Measurements from ENCODE around the gene DIAPH2. TPM values are rescaled to one million over a fixed set of nuclear protein-coding genes. Genes with fewer than 3 reads are reported as not detected.

The DIAPH2 gene
- total and polyA plus RNA-seq, 2 donors (not counting 1 experiment from before 2014, with no cell fraction given) = 4.2 to 32.4 TPM

- no peak overlapping the region for H3K4me3 Mint-ChIP-seq
- Histone ChIP-seq H3K9ac (ENCODE audit: low read length) (no peak overlapping the region), H4K20me1 (ENCODE audit: control insufficient read depth, insufficient read depth, low read length, poor library complexity, severe bottlenecking) (no peaks in the 10 kb centered on the region), H3K9me3 (ENCODE audit: control extremely low read depth in 1 of 3, control insufficient read depth in 2 of 3, insufficient read depth in 1 of 3, low read length in 2 of 3) (no peaks in the 10 kb centered on the region), H3K36me3 (replicated peaks in 1 of 2; ENCODE audit: control extremely low read depth in 1 of 2, control insufficient read depth in 1 of 2, extremely low read depth in 1 of 2, insufficient read depth in 2 of 2, low read length in 1 of 2) (no peaks in the 10 kb centered on the region), H3K4me1 (ENCODE audit: control insufficient read depth in 2 of 2, insufficient read depth in 2 of 2, low read length in 2 of 2) (no peaks in the 10 kb centered on the region), H2AFZ (ENCODE audit: insufficient read depth, low read depth, low read length, poor library complexity, severe bottlenecking) (no peak overlapping the region), H3K27me3 (replicated peaks in 1 of 4; ENCODE audit: control extremely low read depth in 1 of 4, control insufficient read depth in 3 of 4, insufficient read depth in 4 of 4, low read length in 3 of 4) (no peaks in the 10 kb centered on the region), H3K27ac (ENCODE audit: low read length in 2 of 2) (no peak overlapping the region), H3K79me2 (ENCODE audit: control insufficient read depth, insufficient read depth, low read length) (no peaks in the 10 kb centered on the region), H3K4me2 (replicated peaks; ENCODE audit: low read depth, low read length, poor library complexity, severe bottlenecking) (no peak overlapping the region), H3K4me3 (ENCODE audit: control extremely low read depth in 1 of 5, extremely low read depth in 1 of 5, insufficient read depth in 1 of 5, low read depth in 2 of 5, low read length in 4 of 5) (no peak overlapping the region)
- WGBS (ENCODE audit: insufficient coverage) = no CpG with 5 or more reads among the region's 3 CpGs
- intact Hi-C loops (cut with micrococcal nuclease) = no loop called here
- DNase-seq (no peak), ATAC-seq (ENCODE audit: low read depth) (no peak)
- H3K27ac Mint-ChIP-seq = no peak overlapping the region
- H3K9me3 Mint-ChIP-seq (ENCODE audit: insufficient read depth) = no peaks in the 10 kb centered on the region
- peaks cover 2% of the 10 kb centered on the region for H3K4me1 Mint-ChIP-seq
- CTCF ChIA-PET = no interaction called here
- no peaks in the 10 kb centered on the region for H3K27me3 Mint-ChIP-seq
- POLR2A ChIA-PET = no interaction called here
- no peak for TF ChIP-seq EZH2 (IDR thresholded peaks at IDR 0.05; ENCODE audit: borderline replicate concordance, insufficient read depth, low read depth, low read length, poor library complexity, severe bottlenecking)
- TF ChIP-seq CTCF (IDR thresholded peaks at IDR 0.05) = no peak
Measured at GRCh38 chrX:96924581-96924980, 239.9 kb downstream of the DIAPH2 start.

GRCh38 chrX:96929036-96929435 is 244.4 kb downstream of the DIAPH2 start:
- H3K36me3 ChIP-seq (replicated peaks in 1 of 2; ENCODE audit: control extremely low read depth in 1 of 2, control insufficient read depth in 1 of 2, extremely low read depth in 1 of 2, insufficient read depth in 2 of 2, low read length in 1 of 2) = no peaks in the 10 kb centered on the region
- no peak overlapping the region for H2AFZ ChIP-seq (ENCODE audit: insufficient read depth, low read depth, low read length, poor library complexity, severe bottlenecking)
- no peaks in the 10 kb centered on the region for H3K79me2 ChIP-seq (ENCODE audit: control insufficient read depth, insufficient read depth, low read length)
- no peak overlapping the region for H3K4me2 ChIP-seq (replicated peaks; ENCODE audit: low read depth, low read length, poor library complexity, severe bottlenecking)
- no peak overlapping the region for H3K4me3 ChIP-seq (ENCODE audit: control extremely low read depth in 1 of 5, extremely low read depth in 1 of 5, insufficient read depth in 1 of 5, low read depth in 2 of 5, low read length in 4 of 5)
- no peak overlapping the region for H3K27ac ChIP-seq (ENCODE audit: low read length in 2 of 2)
- Mint-ChIP-seq H3K4me1 (peaks cover 2% of the 10 kb centered on the region), H3K27me3 (no peaks in the 10 kb centered on the region), H3K9me3 (ENCODE audit: insufficient read depth) (no peaks in the 10 kb centered on the region), H3K4me3 (no peak overlapping the region), H3K27ac (no peak overlapping the region)
- ATAC-seq (ENCODE audit: low read depth) = no peak
- no peak overlapping the region for H3K9ac ChIP-seq (ENCODE audit: low read length)
- TF ChIP-seq EZH2 (IDR thresholded peaks at IDR 0.05; ENCODE audit: borderline replicate concordance, insufficient read depth, low read depth, low read length, poor library complexity, severe bottlenecking) (no peak), CTCF (IDR thresholded peaks at IDR 0.05) (no peak)
- no peaks in the 10 kb centered on the region for H4K20me1 ChIP-seq (ENCODE audit: control insufficient read depth, insufficient read depth, low read length, poor library complexity, severe bottlenecking)
- no peaks in the 10 kb centered on the region for H3K27me3 ChIP-seq (replicated peaks in 1 of 4; ENCODE audit: control extremely low read depth in 1 of 4, control insufficient read depth in 3 of 4, insufficient read depth in 4 of 4, low read length in 3 of 4)
- no peak for DNase-seq
- intact Hi-C loops (cut with micrococcal nuclease) = no loop called here
- CTCF ChIA-PET = no interaction called here
- no peaks in the 10 kb centered on the region for H3K9me3 ChIP-seq (ENCODE audit: control extremely low read depth in 1 of 3, control insufficient read depth in 2 of 3, insufficient read depth in 1 of 3, low read length in 2 of 3)
- no peaks in the 10 kb centered on the region for H3K4me1 ChIP-seq (ENCODE audit: control insufficient read depth in 2 of 2, insufficient read depth in 2 of 2, low read length in 2 of 2)
- POLR2A ChIA-PET = no interaction called here

Measured in B cell (primary cell).